SK-N-SH (cell line): Measurements from ENCODE around the gene SPRY4. TPM values are rescaled to one million over a fixed set of nuclear protein-coding genes. Genes with fewer than 3 reads are reported as not detected.

ENCODE experiments used
- CTCF ChIA-PET: fragments of 300-600, 350-600 bp; formaldehyde crosslinking; extraction: SDS; loops from one replicate; lab custom pipeline; 2021; lab: Yijun Ruan, JAX
- POLR2A ChIA-PET: fragments of 350-600 bp; sonication (Branson Sonifier 250); formaldehyde crosslinking; extraction: SDS; loops from one replicate; lab custom pipeline; 2020; ENCODE audit warnings: antibody characterized with exemption, inconsistent platforms; lab: Yijun Ruan, JAX
- DNase-seq: peaks from one replicate; pipeline ENCODE4 v3.0.0; 2012
- H2AFZ ChIP-seq: fragments of 200-600 bp; sonication (generic); 2 replicates; pipeline ENCODE4 v1.8.1; 2016; ENCODE audit warnings: antibody characterized with exemption, mild to moderate bottlenecking, low read depth
- H3F3A ChIP-seq: fragments of 200-600 bp; sonication (generic); replicated peaks from 2 replicates; pipeline ENCODE3; 2016; ENCODE audit warnings: antibody characterized with exemption, mild to moderate bottlenecking; ENCODE audit not compliant: insufficient read depth
- H3K27ac ChIP-seq, 2 experiments: fragments of 200-500 bp in 1 of 2; fragments of 200-600 bp in 1 of 2; sonication (Bioruptor generic) in 1 of 2; sonication (generic), shearing (Covaris generic) in 1 of 2; 2 replicates each; pipeline versions ENCODE4 v1.5.1 to v1.6.1; 2014 to 2016; ENCODE audit warnings: low read depth in 2 of 2, inconsistent platforms in 1 of 2, low read length in 1 of 2, mild to moderate bottlenecking in 1 of 2, mixed read lengths in 1 of 2
- H3K27me3 ChIP-seq: fragments of 200-600 bp; sonication (generic), shearing (Covaris generic); 2 replicates; pipeline ENCODE4 v1.6.1; 2016; ENCODE audit warnings: mixed run types; ENCODE audit not compliant: insufficient read depth
- H3K36me3 ChIP-seq, 2 experiments: fragments of 200-500 bp in 1 of 2; fragments of 200-600 bp in 1 of 2; sonication (Bioruptor generic) in 1 of 2; sonication (generic) in 1 of 2; replicated peaks in 1 of 2; 2 replicates each; pipeline versions ENCODE3 to v1.5.1; 2014 to 2016; ENCODE audit warnings: low read length in 1 of 2, mild to moderate bottlenecking in 1 of 2; ENCODE audit not compliant: insufficient read depth in 2 of 2, control insufficient read depth in 1 of 2
- H3K4me1 ChIP-seq, 2 experiments: fragments of 200-500 bp in 1 of 2; fragments of 200-600 bp in 1 of 2; sonication (Bioruptor generic) in 1 of 2; sonication (generic), shearing (Covaris generic) in 1 of 2; 2 replicates each; pipeline versions ENCODE4 v1.5.1 to v1.6.1; 2014 to 2016; ENCODE audit warnings: low read depth in 1 of 2, low read length in 1 of 2, mixed run types in 1 of 2; ENCODE audit not compliant: insufficient read depth in 2 of 2, control insufficient read depth in 1 of 2
- H3K4me2 ChIP-seq: fragments of 200-600 bp; sonication (generic), shearing (Covaris generic); 2 replicates; pipeline ENCODE4 v1.6.1; 2017; ENCODE audit warnings: mixed run types
- H3K4me3 ChIP-seq, 2 experiments: fragments of 200-500 bp in 1 of 2; fragments of 200-600 bp in 1 of 2; sonication (Bioruptor generic) in 1 of 2; sonication (generic), shearing (Covaris generic) in 1 of 2; 2 replicates each; pipeline versions ENCODE4 v1.5.1 to v1.8.1; 2014 to 2016; ENCODE audit warnings: low read depth in 2 of 2, inconsistent platforms in 1 of 2, low read length in 1 of 2, mild to moderate bottlenecking in 1 of 2, mixed read lengths in 1 of 2, moderate library complexity in 1 of 2
- H3K79me2 ChIP-seq: fragments of 200-600 bp; sonication (generic); 2 replicates; pipeline ENCODE4 v1.8.1; 2017; ENCODE audit warnings: mild to moderate bottlenecking; ENCODE audit not compliant: insufficient read depth
- H3K9ac ChIP-seq: fragments of 200-600 bp; sonication (generic); 2 replicates; pipeline ENCODE4 v1.6.1; 2017; ENCODE audit warnings: mixed run types
- H3K9me2 ChIP-seq: fragments of 200-600 bp; sonication (generic); 2 replicates; pipeline ENCODE4 v1.6.1; 2017; ENCODE audit warnings: mixed run types
- H3K9me3 ChIP-seq: fragments of 200-600 bp; sonication (generic); 2 replicates; pipeline ENCODE4 v1.6.1; 2017; ENCODE audit warnings: mixed run types, mild to moderate bottlenecking, moderate library complexity
- H4K20me1 ChIP-seq: fragments of 200-600 bp; sonication (generic); 2 replicates; pipeline ENCODE4 v1.6.1; 2017; ENCODE audit warnings: mild to moderate bottlenecking, mixed run types; ENCODE audit not compliant: insufficient read depth
- CHD2 ChIP-seq: fragments of 150-350 bp; IDR thresholded peaks from 2 replicates; pipeline ENCODE4 v1.6.1; 2018; ENCODE audit warnings: low read length; ENCODE audit not compliant: partially characterized antibody
- EP300 ChIP-seq, 2 experiments: IDR thresholded peaks; 2 replicates each; pipeline versions ENCODE4 v1.4.0 to v1.6.1; 2012; ENCODE audit warnings: borderline replicate concordance in 1 of 2, low read depth in 1 of 2, low read length in 1 of 2
- EZH2phosphoT487 ChIP-seq: fragments of 200-600 bp; sonication (generic); IDR thresholded peaks from 2 replicates; pipeline ENCODE4 v1.6.1; 2017; ENCODE audit warnings: low read depth, mixed run types, mild to moderate bottlenecking, antibody characterized with exemption, moderate library complexity, borderline replicate concordance
- FOXJ3 ChIP-seq: sonication (generic); formaldehyde crosslinking; IDR thresholded peaks from 2 replicates; pipeline ENCODE4 v1.5.1; 2020; ENCODE audit warnings: mild to moderate bottlenecking, missing genetic modification reagents
- GABPA ChIP-seq: IDR thresholded peaks from 2 replicates; pipeline ENCODE4 v1.4.0; 2012; ENCODE audit warnings: low read depth, mild to moderate bottlenecking
- JUND ChIP-seq: IDR thresholded peaks from 2 replicates; pipeline ENCODE4 v1.4.0; 2012
- POLR2AphosphoS5 ChIP-seq: IDR thresholded peaks from 2 replicates; pipeline ENCODE4 v1.6.1; 2012; ENCODE audit warnings: low read depth, low read length
- RAD21 ChIP-seq: IDR thresholded peaks from 2 replicates; pipeline ENCODE4 v1.6.1; 2012; ENCODE audit warnings: mild to moderate bottlenecking, low read length
- RFX5 ChIP-seq: IDR thresholded peaks from 2 replicates; pipeline ENCODE4 v1.6.1; 2012; ENCODE audit warnings: mild to moderate bottlenecking, improper control_type of control experiment, low read length
- SIN3A ChIP-seq: IDR thresholded peaks from 2 replicates; pipeline ENCODE4 v1.6.1; 2012; ENCODE audit warnings: low read depth, mild to moderate bottlenecking, low read length, moderate library complexity, borderline replicate concordance
- YY1 ChIP-seq: IDR thresholded peaks from 2 replicates; pipeline ENCODE4 v1.4.0; 2012; ENCODE audit warnings: low read depth, mild to moderate bottlenecking
- WGBS: methylation state at CpG from one replicate; pipeline ENCODE4 v1.1.6; 2017; ENCODE audit warnings: low lambda C conversion rate; 5-methylcytosine and 5-hydroxymethylcytosine counted together
- polyA plus RNA-seq, 3 experiments: library from polyadenylated mRNA; depleted of rRNA; stranded (reverse); fragments of >200 nt; gene quantifications; 2 replicates each; pipeline ENCODE4 v1.2.3, GENCODE V29; 2012
- TF ChIP-seq, protein P1 (sequence below): IDR thresholded peaks from 2 replicates; pipeline ENCODE4 v1.6.1; 2012; ENCODE audit warnings: mild to moderate bottlenecking, low read depth, low read length, moderate library complexity
- TF ChIP-seq, protein P2 (sequence below): IDR thresholded peaks from 2 replicates; pipeline ENCODE4; 2012
- TF ChIP-seq, protein P3 (sequence below): IDR thresholded peaks from 2 replicates; pipeline ENCODE4 v1.4.0; 2012; ENCODE audit warnings: low read depth
- TF ChIP-seq, protein P4 (sequence below): fragments of 200-600 bp; sonication (generic); IDR thresholded peaks from 2 replicates; pipeline ENCODE4 v1.6.1; 2017; ENCODE audit warnings: antibody characterized with exemption, mild to moderate bottlenecking, moderate library complexity
- TF ChIP-seq, protein P5 (sequence below): fragments of 150-350 bp; IDR thresholded peaks from 2 replicates; pipeline ENCODE4 v1.6.1; 2016; ENCODE audit warnings: mild to moderate bottlenecking, low read depth, low read length

The SPRY4 gene
- polyA plus RNA-seq, 1 of the 3 experiments (the other 2 are of a cell fraction): 18.0 TPM

DNA sequence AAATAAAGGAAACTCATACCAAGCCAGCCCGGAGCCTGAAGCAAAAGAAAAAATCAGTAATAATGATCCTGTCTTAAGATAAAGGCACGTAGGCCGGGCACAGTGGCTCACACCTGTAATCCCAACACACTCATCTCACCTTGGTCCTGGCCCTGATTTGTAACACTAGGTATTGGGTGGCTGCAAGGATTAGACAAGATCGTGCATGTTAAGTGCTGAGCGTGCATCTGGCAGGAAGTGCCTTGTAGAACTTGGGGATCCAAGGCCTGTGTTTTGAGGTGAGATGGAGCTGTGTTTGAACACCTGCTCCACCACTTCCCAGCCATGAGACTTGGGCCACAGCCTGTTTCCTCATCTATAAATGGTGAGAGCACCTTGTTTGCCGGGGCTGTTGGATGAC lies 41.5 kb downstream of the SPRY4 start:
- Histone ChIP-seq H3F3A (no peaks in the 10 kb centered on the region), H3K4me3 (no peak overlapping the region), H3K27ac (no peak overlapping the region), H3K27me3 (no peaks in the 10 kb centered on the region), H4K20me1 (no peaks in the 10 kb centered on the region), H3K9ac (no peak overlapping the region), H2AFZ (no peak overlapping the region), H3K4me2 (no peak overlapping the region), H3K4me1 (peaks cover 0 to 34% of the 10 kb centered on the region in 2 experiments; a peak in 2 of 4 replicates), H3K9me2 (no peaks in the 10 kb centered on the region), H3K9me3 (no peaks in the 10 kb centered on the region), H3K79me2 (no peaks in the 10 kb centered on the region), H3K36me3 (peaks cover 0 to 8% of the 10 kb centered on the region in 2 experiments)
- 89% methylated on average over 6 of the region's 6 CpGs for WGBS
- TF ChIP-seq JUND: no peak
- TF ChIP-seq CHD2: no peak
- no peak for TF ChIP-seq YY1
- TF ChIP-seq FOXJ3 (CRISPR knock-in tag): no peak
- TF ChIP-seq EZH2phosphoT487: no peak
- TF ChIP-seq, protein P1, sequence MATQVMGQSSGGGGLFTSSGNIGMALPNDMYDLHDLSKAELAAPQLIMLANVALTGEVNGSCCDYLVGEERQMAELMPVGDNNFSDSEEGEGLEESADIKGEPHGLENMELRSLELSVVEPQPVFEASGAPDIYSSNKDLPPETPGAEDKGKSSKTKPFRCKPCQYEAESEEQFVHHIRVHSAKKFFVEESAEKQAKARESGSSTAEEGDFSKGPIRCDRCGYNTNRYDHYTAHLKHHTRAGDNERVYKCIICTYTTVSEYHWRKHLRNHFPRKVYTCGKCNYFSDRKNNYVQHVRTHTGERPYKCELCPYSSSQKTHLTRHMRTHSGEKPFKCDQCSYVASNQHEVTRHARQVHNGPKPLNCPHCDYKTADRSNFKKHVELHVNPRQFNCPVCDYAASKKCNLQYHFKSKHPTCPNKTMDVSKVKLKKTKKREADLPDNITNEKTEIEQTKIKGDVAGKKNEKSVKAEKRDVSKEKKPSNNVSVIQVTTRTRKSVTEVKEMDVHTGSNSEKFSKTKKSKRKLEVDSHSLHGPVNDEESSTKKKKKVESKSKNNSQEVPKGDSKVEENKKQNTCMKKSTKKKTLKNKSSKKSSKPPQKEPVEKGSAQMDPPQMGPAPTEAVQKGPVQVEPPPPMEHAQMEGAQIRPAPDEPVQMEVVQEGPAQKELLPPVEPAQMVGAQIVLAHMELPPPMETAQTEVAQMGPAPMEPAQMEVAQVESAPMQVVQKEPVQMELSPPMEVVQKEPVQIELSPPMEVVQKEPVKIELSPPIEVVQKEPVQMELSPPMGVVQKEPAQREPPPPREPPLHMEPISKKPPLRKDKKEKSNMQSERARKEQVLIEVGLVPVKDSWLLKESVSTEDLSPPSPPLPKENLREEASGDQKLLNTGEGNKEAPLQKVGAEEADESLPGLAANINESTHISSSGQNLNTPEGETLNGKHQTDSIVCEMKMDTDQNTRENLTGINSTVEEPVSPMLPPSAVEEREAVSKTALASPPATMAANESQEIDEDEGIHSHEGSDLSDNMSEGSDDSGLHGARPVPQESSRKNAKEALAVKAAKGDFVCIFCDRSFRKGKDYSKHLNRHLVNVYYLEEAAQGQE: no peak
- no peak for TF ChIP-seq GABPA
- TF ChIP-seq, protein P2, sequence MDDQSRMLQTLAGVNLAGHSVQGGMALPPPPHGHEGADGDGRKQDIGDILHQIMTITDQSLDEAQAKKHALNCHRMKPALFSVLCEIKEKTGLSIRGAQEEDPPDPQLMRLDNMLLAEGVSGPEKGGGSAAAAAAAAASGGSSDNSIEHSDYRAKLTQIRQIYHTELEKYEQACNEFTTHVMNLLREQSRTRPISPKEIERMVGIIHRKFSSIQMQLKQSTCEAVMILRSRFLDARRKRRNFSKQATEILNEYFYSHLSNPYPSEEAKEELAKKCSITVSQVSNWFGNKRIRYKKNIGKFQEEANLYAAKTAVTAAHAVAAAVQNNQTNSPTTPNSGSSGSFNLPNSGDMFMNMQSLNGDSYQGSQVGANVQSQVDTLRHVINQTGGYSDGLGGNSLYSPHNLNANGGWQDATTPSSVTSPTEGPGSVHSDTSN: no peak
- no peak for TF ChIP-seq RAD21
- TF ChIP-seq, protein P3, sequence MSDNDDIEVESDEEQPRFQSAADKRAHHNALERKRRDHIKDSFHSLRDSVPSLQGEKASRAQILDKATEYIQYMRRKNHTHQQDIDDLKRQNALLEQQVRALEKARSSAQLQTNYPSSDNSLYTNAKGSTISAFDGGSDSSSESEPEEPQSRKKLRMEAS: no peak
- TF ChIP-seq, protein P4, sequence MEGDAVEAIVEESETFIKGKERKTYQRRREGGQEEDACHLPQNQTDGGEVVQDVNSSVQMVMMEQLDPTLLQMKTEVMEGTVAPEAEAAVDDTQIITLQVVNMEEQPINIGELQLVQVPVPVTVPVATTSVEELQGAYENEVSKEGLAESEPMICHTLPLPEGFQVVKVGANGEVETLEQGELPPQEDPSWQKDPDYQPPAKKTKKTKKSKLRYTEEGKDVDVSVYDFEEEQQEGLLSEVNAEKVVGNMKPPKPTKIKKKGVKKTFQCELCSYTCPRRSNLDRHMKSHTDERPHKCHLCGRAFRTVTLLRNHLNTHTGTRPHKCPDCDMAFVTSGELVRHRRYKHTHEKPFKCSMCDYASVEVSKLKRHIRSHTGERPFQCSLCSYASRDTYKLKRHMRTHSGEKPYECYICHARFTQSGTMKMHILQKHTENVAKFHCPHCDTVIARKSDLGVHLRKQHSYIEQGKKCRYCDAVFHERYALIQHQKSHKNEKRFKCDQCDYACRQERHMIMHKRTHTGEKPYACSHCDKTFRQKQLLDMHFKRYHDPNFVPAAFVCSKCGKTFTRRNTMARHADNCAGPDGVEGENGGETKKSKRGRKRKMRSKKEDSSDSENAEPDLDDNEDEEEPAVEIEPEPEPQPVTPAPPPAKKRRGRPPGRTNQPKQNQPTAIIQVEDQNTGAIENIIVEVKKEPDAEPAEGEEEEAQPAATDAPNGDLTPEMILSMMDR: no peak
- TF ChIP-seq, protein P5, sequence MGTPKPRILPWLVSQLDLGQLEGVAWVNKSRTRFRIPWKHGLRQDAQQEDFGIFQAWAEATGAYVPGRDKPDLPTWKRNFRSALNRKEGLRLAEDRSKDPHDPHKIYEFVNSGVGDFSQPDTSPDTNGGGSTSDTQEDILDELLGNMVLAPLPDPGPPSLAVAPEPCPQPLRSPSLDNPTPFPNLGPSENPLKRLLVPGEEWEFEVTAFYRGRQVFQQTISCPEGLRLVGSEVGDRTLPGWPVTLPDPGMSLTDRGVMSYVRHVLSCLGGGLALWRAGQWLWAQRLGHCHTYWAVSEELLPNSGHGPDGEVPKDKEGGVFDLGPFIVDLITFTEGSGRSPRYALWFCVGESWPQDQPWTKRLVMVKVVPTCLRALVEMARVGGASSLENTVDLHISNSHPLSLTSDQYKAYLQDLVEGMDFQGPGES: no peak
- TF ChIP-seq EP300 (IDR thresholded peaks at IDR 0.05; ENCODE audit: borderline replicate concordance in 1 of 2, low read depth in 1 of 2, low read length in 1 of 2): no peak
- TF ChIP-seq RFX5: no peak
- no peak for TF ChIP-seq POLR2AphosphoS5
- TF ChIP-seq SIN3A: no peak
- no peak for DNase-seq
- ChIA-PET POLR2A (no interaction called here), CTCF (interaction anchor here (1.0 kb wide), 1 partner anchor 75 kb away, joined by 3 read pairs; no protein-coding TSS in a partner anchor)
